Ectodermal cell (in vitro differentiated cells): ENCODE data around the gene RNF175.

ENCODE experiments used
- H3K27ac ChIP-seq: 2 replicates; pipeline ENCODE4 v1.7.0; 2013; ENCODE audit warnings: mild to moderate bottlenecking, low read depth, low read length; ENCODE audit not compliant: insufficient read depth, poor library complexity, severe bottlenecking
- H3K27me3 ChIP-seq: 2 replicates; pipeline ENCODE4 v1.7.0; 2013; ENCODE audit warnings: mild to moderate bottlenecking, low read length; ENCODE audit not compliant: insufficient read depth, control insufficient read depth, poor library complexity, severe bottlenecking
- H3K36me3 ChIP-seq: one replicate; pipeline ENCODE4 v1.7.0; 2013; ENCODE audit warnings: low read length; ENCODE audit not compliant: control insufficient read depth, insufficient read depth
- H3K4me1 ChIP-seq: one replicate; pipeline ENCODE4 v1.7.0; 2013; ENCODE audit warnings: low read length; ENCODE audit not compliant: control insufficient read depth, insufficient read depth
- H3K4me3 ChIP-seq: 2 replicates; pipeline ENCODE4 v1.7.0; 2013; ENCODE audit warnings: low read depth, low read length, control low read depth; ENCODE audit not compliant: insufficient read depth
- H3K9me3 ChIP-seq: 2 replicates; pipeline ENCODE4 v1.7.0; 2013; ENCODE audit warnings: mild to moderate bottlenecking, low read length, moderate library complexity; ENCODE audit not compliant: control insufficient read depth
- WGBS, 2 experiments: methylation state at CpG; one replicate each; pipeline ENCODE4 v1.1.7; 2013; ENCODE audit warnings: missing lambda C conversion rate in 2 of 2; 5-methylcytosine and 5-hydroxymethylcytosine counted together

The RNF175 gene

DNA sequence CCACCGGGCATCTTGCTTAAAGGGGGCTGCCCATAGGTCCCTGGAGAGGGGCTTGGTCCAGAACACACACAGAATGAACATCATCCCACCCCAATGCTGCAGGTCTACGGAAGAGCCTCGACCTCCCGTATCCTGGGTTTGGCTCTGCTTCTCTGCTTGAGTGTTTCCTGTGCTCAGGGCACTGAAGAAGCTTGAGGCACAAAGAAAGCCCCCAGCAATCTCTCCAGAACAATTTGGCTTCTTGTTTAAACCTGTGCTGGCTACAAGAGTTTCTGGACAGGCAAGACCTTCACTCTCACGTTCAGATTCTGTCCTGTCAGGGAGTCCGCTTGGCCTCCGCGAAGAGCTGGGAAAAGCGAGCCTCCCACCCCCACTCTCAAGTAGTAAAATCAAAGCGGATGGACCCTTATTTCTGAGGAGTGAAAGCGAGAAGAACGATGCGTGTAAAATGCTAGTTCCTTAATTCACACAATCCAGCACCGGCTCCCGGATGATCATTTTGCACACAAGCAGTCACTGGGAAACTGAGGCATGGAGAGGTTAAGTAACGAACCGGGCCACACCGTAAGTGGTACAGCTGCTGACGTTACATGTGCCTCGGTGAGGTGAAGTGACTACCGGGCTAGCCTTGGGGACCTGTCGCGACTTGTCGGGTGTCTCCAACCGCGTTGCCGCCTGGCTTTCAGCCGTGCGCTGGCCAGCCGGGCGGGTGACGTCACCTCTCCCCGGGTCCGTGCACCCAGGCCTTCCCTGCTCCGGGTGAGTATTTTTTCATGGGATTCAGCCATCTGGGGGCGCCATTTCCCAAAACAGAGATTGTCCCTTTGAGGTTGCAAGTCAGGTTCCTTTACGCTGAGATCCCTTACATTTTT is 32.2 kb upstream of the RNF175 start:
- 29 to 32% methylated on average over 37 of the region's 37 CpGs for WGBS, 2 experiments
- Histone ChIP-seq H3K27me3 (peaks cover 12% of the 10 kb centered on the region), H3K36me3 (no peaks in the 10 kb centered on the region), H3K27ac (peak overlapping the region; percentile 27), H3K9me3 (no peaks in the 10 kb centered on the region), H3K4me1 (peaks cover 5% of the 10 kb centered on the region), H3K4me3 (peak overlapping the region; percentile 54)

DNA sequence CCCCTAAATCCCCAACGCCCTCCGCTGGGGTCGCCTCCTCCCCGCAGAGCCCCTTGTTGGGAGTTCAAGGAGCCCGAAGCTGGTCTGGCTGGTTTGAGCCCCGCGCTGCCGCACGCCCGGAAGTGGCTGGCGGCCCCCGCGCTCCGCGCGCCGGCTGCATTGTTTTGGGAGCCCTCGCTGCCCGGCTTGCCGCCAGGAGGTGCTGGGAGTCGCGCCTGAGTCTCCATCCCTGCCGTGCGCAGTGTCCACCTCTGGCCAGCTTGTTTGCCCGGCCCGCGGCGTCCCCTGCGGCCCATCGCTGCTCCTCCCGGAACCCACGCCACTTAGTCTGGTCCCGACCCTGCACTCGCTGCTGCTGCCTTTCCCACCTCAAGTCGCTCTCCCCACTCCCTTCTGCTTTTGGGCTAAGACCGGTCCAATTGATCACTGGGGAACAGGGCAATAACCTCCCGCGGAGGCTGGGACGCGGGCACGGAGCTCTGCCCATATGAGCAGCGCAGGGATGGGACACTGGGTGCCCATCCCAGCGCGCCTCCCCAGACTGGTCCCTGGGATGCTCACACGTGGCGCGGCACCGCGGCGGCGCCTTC is 31.2 kb upstream of the RNF175 start:
- peaks cover 5% of the 10 kb centered on the region for H3K4me1 ChIP-seq
- 4 to 8% methylated on average over 51 of the region's 51 CpGs for WGBS, 2 experiments
- H3K4me3 ChIP-seq = peak overlapping the region; percentile 54
- no peaks in the 10 kb centered on the region for H3K9me3 ChIP-seq
- peaks cover 12% of the 10 kb centered on the region for H3K27me3 ChIP-seq
- H3K27ac ChIP-seq = peak overlapping the region; percentile 95
- H3K36me3 ChIP-seq = no peaks in the 10 kb centered on the region

DNA sequence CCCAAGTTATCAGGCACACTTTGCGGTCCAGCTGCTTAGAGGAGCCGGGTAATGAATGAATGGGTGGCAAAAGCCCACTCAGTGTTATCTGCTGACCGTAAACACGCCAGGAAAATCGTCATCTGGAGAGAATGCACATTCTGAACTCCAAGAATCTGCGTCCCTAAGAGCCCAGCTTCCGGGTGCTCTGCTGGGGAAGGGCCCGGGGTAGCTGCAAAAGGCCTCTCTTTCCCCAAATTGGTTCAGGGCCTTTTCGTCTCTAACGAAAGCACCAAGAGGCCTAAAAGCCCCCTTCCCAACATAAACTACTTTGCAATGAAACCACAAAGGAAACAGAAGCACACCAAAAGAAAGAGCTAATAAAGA is 30.7 kb upstream of the RNF175 start:
- 1% methylated on average over 10 of the region's 10 CpGs for WGBS, 2 experiments
- Histone ChIP-seq H3K36me3 (no peaks in the 10 kb centered on the region), H3K9me3 (no peaks in the 10 kb centered on the region), H3K27ac (peak overlapping the region; percentile 95), H3K4me1 (peaks cover 5% of the 10 kb centered on the region), H3K4me3 (peak overlapping the region; percentile 54), H3K27me3 (peaks cover 12% of the 10 kb centered on the region)

DNA sequence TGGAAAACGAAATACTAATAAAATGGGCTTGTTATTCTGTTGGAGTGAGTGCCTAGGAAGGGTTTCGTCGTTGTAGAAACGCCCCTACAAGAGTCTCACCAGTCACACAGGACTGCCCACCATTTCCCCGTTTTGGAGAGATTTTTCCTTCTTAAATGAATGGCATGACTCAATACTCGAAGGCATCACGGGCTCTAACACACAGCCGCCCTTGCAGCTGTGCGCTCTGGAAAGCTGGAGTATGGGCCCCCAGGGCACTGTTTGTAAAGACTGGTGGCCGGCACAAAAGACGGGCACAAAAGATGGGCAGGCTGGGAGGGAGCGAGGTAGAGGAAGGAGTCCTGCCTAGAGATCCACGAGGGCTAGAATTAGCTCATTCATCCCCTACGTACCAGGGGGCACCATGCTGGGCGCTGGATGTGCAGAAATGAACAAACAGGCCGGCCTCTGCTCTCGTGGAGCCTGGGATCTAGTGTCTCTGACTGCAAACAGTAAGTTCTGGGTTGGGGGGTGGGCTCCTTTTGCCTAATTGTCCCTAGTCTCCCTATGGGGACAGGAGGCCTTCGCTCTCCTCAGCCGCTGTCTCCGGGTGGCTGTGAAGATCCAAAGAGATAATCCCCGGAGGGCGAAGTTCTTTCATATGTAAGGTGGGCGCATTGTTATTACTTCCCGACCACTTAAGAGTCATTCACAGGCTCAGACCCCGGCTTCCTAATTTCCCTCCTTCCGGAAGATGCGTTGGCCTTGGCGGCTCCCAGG is 30.1 kb upstream of the RNF175 start:
- no peaks in the 10 kb centered on the region for H3K9me3 ChIP-seq
- peak overlapping the region; percentile 95 for H3K27ac ChIP-seq

DNA sequence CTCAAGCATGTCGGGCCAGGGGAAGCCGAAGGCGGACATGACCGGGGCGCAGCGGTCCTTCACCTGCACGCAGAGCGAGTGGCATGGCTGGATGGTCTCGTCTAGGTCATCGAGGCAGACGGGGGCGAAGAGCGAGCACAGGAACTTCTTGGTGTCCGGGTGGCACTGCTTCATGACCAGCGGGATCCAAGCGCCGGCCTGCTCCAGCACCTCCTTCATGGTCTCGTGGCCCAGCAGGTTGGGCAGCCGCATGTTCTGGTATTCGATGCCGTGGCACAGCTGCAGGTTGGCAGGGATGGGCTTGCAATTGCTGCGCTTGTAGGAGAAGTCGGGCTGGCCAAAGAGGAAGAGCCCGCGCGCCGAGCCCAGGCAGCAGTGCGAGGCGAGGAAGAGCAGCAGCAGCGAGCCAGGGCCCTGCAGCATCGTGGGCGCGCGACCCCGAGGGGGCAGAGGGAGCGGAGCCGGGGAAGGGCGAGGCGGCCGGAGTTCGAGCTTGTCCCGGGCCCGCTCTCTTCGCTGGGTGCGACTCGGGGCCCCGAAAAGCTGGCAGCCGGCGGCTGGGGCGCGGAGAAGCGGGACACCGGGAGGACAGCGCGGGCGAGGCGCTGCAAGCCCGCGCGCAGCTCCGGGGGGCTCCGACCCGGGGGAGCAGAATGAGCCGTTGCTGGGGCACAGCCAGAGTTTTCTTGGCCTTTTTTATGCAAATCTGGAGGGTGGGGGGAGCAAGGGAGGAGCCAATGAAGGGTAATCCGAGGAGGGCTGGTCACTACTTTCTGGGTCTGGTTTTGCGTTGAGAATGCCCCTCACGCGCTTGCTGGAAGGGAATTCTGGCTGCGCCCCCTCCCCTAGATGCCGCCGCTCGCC is 28.8 kb upstream of the RNF175 start, which contains the start of gene SFRP2:
SFRP2 (minus strand) TSS at position 671 of the 864 bp plus-strand sequence; CDS start at position 423, 248 bp downstream.
- peak within 1 kb of the TSS; percentile 95 for H3K27ac ChIP-seq
- peaks cover 21% of the 10 kb centered on the region for H3K4me1 ChIP-seq
- H3K9me3 ChIP-seq = no peaks in the 10 kb centered on the region
- H3K27me3 ChIP-seq = peaks cover 12% of the 10 kb centered on the region
- WGBS, 2 experiments = 0 to 1% methylated on average over 72 of the region's 72 CpGs
- H3K36me3 ChIP-seq = peaks cover 9% of the 10 kb centered on the region
- H3K4me3 ChIP-seq = peak within 1 kb of the TSS; percentile 54

More for the DNA sequence above, 30.1 kb upstream of the RNF175 start:
- no peaks in the 10 kb centered on the region for H3K36me3 ChIP-seq
- H3K4me3 ChIP-seq = peak overlapping the region; percentile 54
- H3K27me3 ChIP-seq = peaks cover 12% of the 10 kb centered on the region
- WGBS, 2 experiments = 1% methylated on average over 28 of the region's 28 CpGs
- peaks cover 10% of the 10 kb centered on the region for H3K4me1 ChIP-seq

DNA sequence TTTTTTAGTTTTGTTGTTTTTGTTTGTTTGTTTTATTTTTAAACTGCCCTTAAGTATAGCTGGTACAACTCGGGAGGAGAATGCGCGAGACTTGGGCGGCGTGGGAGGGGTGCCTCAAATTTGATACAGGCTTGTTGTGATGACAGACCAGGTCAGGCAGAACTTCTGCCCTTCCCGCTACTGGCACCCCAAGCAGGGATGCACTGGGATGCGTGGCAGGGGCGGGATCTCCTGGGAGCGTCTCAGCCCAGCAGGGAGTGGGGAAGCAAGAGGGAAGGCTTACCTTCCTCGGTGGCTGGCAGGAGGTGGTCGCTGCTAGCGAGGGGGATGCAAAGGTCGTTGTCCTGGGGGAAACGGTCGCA is 28.2 kb upstream of the RNF175 start:
- Histone ChIP-seq H3K4me1 (peaks cover 27% of the 10 kb centered on the region), H3K27me3 (peaks cover 12% of the 10 kb centered on the region), H3K4me3 (peak overlapping the region; percentile 54), H3K36me3 (peaks cover 9% of the 10 kb centered on the region), H3K27ac (peak overlapping the region; percentile 51), H3K9me3 (no peaks in the 10 kb centered on the region)
- 0 to 1% methylated on average over 15 of the region's 15 CpGs for WGBS, 2 experiments

DNA sequence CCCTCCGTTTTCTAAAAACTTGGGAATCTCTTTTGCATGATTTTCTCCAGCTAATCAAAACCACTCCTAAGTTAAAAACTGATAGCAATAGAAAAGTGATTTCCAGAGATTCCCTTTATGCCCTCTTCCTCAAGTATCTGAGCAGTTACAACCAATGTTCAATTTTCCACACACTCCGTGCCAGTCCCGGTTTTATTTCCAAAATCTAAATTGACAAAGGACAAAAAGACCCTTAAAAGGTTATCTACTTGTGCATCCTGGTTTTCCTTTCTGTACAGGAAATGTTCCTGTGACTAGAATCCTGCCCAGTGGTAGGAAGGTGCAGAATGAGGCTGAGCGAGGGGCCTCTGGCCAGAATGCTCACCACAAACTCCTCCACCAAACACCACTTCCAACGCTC is 27.8 kb upstream of the RNF175 start:
- Histone ChIP-seq H3K4me1 (peaks cover 31% of the 10 kb centered on the region), H3K27ac (peak overlapping the region; percentile 51), H3K36me3 (peaks cover 10% of the 10 kb centered on the region), H3K27me3 (peaks cover 12% of the 10 kb centered on the region), H3K4me3 (peak overlapping the region; percentile 54), H3K9me3 (no peaks in the 10 kb centered on the region)
- WGBS, 2 experiments = 0% methylated on average over 5 of the region's 5 CpGs

DNA sequence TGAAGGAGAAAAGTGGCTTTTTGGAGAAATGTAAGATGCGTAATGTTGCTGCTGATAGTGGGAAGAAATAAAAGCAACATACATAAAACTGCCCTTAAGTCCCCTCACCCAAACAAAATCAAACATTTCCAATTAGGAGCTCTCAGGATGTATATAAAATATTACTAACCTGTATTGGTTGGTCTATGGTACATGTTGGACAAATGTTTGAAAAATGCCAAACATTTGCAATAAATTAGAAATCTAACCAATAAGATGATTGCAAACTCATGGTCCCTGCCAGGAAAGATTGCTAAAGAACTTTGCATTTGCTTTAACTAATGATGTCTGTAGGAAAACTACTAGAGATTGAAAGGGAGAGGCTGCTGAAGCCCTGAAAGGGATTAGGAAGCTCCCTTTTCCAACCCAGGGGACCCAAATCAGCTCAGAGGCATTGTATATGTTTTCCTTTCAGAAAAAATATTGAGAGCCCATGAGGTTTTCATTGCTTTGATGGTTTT is 27.3 kb upstream of the RNF175 start:
- no CpG with 5 or more reads among the region's 1 CpG for WGBS, 2 experiments
- Histone ChIP-seq H3K9me3 (no peaks in the 10 kb centered on the region), H3K27ac (peak overlapping the region; percentile 22), H3K4me3 (peak overlapping the region; percentile 54), H3K36me3 (peaks cover 13% of the 10 kb centered on the region), H3K27me3 (peaks cover 10% of the 10 kb centered on the region), H3K4me1 (peaks cover 36% of the 10 kb centered on the region)

DNA sequence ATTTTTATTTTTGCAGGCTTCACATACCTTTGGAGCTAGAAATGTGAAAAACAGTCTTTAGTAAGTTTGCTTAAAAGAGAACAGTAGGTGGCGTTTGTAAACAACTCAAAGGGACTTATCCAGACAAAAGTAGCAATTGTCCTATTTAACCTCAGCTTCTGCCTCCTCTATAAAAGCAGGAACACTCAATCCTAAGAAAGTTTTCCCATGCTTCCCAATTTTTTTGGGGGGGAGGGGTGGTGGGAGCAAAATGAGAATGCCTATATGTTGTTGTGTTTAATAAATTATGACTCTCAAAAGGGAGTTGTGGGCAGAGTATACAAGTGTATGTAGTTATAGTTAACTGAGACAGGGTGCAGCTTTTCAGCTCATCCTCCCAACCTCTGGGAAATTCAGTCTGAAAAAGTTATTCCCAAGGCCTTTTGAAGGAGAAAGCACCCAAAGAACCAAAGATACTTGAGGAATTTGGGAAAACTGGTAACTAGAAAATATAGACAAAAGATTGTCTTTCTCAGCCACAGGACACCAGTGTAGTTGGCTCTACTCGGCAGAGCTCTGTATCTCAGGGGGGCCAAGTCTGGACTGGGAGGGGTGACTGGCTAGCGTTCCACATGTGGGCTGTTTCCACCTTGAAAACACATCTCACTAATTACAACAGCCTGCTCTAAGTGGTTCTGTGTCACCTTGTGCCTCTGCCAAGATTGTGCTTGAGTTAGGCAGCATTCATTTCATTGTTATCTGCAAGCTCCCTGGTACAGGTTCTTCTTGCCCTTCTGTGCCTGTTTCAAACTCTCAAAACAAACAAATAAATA is 26.3 kb upstream of the RNF175 start:
- no peak overlapping the region for H3K27ac ChIP-seq
- H3K4me3 ChIP-seq = peak overlapping the region; percentile 54
- 0 to 3% methylated on average over 2 to 3 of the region's 3 CpGs for WGBS, 2 experiments
- peaks cover 34% of the 10 kb centered on the region for H3K4me1 ChIP-seq
- peaks cover 16% of the 10 kb centered on the region for H3K36me3 ChIP-seq
- no peaks in the 10 kb centered on the region for H3K9me3 ChIP-seq
- H3K27me3 ChIP-seq = peaks cover under 1% of the 10 kb centered on the region
